Renal cortex interstitium (tissue), 15 donors: ENCODE results near the gene OXLD1. TPM values are rescaled to one million over a fixed set of nuclear protein-coding genes. Genes with fewer than 3 reads are reported as not detected.
A peak's percentile ranks its signal among the peaks of the same experiment; 100 is the strongest.

Experiments
- DNase-seq, 11 donors: peaks; one replicate each; pipeline ENCODE4 v3.0.0-alpha.2; 2013; ENCODE audit warnings: low read depth in 9 of 11, low spot score in 4 of 11; ENCODE audit errors: extremely low read depth in 1 of 11
- long read RNA-seq, 16 experiments: transcript quantifications; one replicate each; lab custom pipeline, GENCODE V29; 2026
- polyA plus RNA-seq, 3 donors: library from polyadenylated mRNA; unstranded; fragments of 120-200 nt; gene quantifications; one replicate each; pipeline ENCODE4 v1.2.1, GENCODE V29; 2013; ENCODE audit not compliant: insufficient read length in 3 of 3

The OXLD1 gene
- 10 to 100 TPM; 12.5 to 22.3 (median 17.8) TPM for polyA plus RNA-seq
- long read RNA-seq, donor 1, transcript OXLD1-206 (1 exons, 1,600 nt): major isoform, 11 of 18 reads
- long read RNA-seq, donor 1, partial matches to known transcripts: 0 of 18 reads
- long read RNA-seq, donor 1, other reads (novel, unspliced or antisense): 0 of 18 reads
- long read RNA-seq, donor 2, transcript OXLD1-206 (1 exons, 1,600 nt): major isoform, 17 of 22 reads
- long read RNA-seq, donor 2, partial matches to known transcripts: 0 of 22 reads
- long read RNA-seq, donor 2, other reads (novel, unspliced or antisense): 0 of 22 reads
- long read RNA-seq, donor 3, transcript OXLD1-201 (2 exons, 620 nt): minor isoform, 8 of 42 reads
- long read RNA-seq, donor 3, transcript OXLD1-206 (1 exons, 1,600 nt): major isoform, 21 of 42 reads
- long read RNA-seq, donor 3, transcript OXLD1-207 (2 exons, 821 nt): minor isoform, 7 of 42 reads
- long read RNA-seq, donor 3, partial matches to known transcripts: 0 of 42 reads
- long read RNA-seq, donor 3, other reads (novel, unspliced or antisense): 5 of 42 reads
- long read RNA-seq, donor 4, transcript OXLD1-207 (2 exons, 821 nt): minor isoform, 5 of 31 reads
- long read RNA-seq, donor 4, transcript OXLD1-206 (1 exons, 1,600 nt): major isoform, 21 of 31 reads
- long read RNA-seq, donor 4, partial matches to known transcripts: 0 of 31 reads
- long read RNA-seq, donor 4, other reads (novel, unspliced or antisense): 0 of 31 reads
- long read RNA-seq, donor 5: 0 reads
- long read RNA-seq, donor 6, transcript OXLD1-206 (1 exons, 1,600 nt): major isoform, 14 of 19 reads
- long read RNA-seq, donor 6, partial matches to known transcripts: 0 of 19 reads
- long read RNA-seq, donor 6, other reads (novel, unspliced or antisense): 0 of 19 reads
- long read RNA-seq, donor 7, transcript OXLD1-206 (1 exons, 1,600 nt): major isoform, 18 of 23 reads
- long read RNA-seq, donor 7, partial matches to known transcripts: 0 of 23 reads
- long read RNA-seq, donor 7, other reads (novel, unspliced or antisense): 0 of 23 reads
- long read RNA-seq, donor 8: 0 reads
- long read RNA-seq, donor 9, transcript OXLD1-206 (1 exons, 1,600 nt): major isoform, 26 of 38 reads
- long read RNA-seq, donor 9, partial matches to known transcripts: 0 of 38 reads
- long read RNA-seq, donor 9, other reads (novel, unspliced or antisense): 0 of 38 reads
- long read RNA-seq, donor 10, transcript OXLD1-206 (1 exons, 1,600 nt): major isoform, 15 of 24 reads
- long read RNA-seq, donor 10, partial matches to known transcripts: 0 of 24 reads
- long read RNA-seq, donor 10, other reads (novel, unspliced or antisense): 0 of 24 reads
- long read RNA-seq, donor 11, transcript OXLD1-206 (1 exons, 1,600 nt): major isoform, 10 of 15 reads
- long read RNA-seq, donor 11, partial matches to known transcripts: 0 of 15 reads
- long read RNA-seq, donor 11, other reads (novel, unspliced or antisense): 0 of 15 reads
- long read RNA-seq, donor 12, partial matches to known transcripts: 0 of 10 reads
- long read RNA-seq, donor 12, other reads (novel, unspliced or antisense): 0 of 10 reads
- long read RNA-seq, donor 13: 0 reads
- long read RNA-seq, donor 14, transcript OXLD1-207 (2 exons, 821 nt): minor isoform, 5 of 32 reads
- long read RNA-seq, donor 14, transcript OXLD1-206 (1 exons, 1,600 nt): major isoform, 19 of 32 reads
- long read RNA-seq, donor 14, partial matches to known transcripts: 0 of 32 reads
- long read RNA-seq, donor 14, other reads (novel, unspliced or antisense): 0 of 32 reads
- long read RNA-seq, donor 15, transcript OXLD1-206 (1 exons, 1,600 nt): major isoform, 14 of 15 reads
- long read RNA-seq, donor 15, partial matches to known transcripts: 0 of 15 reads
- long read RNA-seq, donor 15, other reads (novel, unspliced or antisense): 0 of 15 reads
- long read RNA-seq, donor 16, transcript OXLD1-207 (2 exons, 821 nt): minor isoform, 6 of 53 reads
- long read RNA-seq, donor 16, transcript OXLD1-206 (1 exons, 1,600 nt): major isoform, 38 of 53 reads
- long read RNA-seq, donor 16, transcript OXLD1-201 (2 exons, 620 nt): minor isoform, 7 of 53 reads
- long read RNA-seq, donor 16, partial matches to known transcripts: 0 of 53 reads
- long read RNA-seq, donor 16, other reads (novel, unspliced or antisense): 0 of 53 reads

DNA sequence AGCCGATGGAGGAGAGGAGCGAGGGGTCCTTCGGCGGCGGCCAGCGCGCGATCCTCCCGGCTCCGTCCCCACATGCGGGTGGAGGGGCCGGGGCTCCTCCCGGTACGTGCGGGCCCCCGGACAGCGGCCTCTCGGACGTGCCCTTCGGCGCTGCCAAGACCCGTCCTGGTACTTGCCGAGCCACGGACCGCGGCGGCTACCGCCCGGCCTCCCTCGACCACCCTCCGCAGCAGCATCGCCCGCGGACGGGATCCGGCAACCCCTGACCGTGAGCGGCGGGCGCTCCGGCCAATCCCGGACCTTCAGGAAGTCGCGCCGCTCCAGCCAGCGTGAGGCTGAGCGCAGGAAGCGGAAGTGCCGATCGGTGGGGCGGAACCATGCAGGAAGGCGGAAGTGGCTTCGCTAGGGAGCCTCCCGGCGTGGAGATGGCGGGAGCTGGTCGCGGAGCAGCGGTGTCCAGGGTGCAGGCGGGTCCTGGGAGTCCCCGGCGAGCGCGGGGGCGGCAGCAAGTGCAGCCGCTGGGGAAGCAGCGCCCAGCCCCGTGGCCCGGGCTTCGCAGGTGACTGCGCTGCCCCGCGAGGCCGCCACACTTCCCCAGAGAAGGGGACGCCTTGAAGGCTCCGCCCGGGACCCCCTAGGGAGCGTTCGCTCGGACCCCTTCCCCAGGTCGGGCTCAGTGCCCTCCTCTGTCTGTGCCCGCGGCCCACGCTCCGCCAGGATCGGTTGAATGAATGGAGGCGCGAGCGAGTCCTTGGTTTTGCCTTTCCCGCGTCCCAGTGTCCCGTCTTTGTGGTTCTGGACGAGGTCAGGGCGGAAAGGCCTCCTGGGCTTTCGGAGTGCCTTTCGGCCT is at the start of gene OXLD1, which contains the start of gene CCDC137:
TSS of gene OXLD1 (minus strand) at position 264 of the 850 bp plus-strand sequence. CDS start at position 236, 28 bp downstream.
TSS of gene CCDC137 (plus strand) at position 396 of the 850 bp plus-strand sequence. CDS start at position 426, 30 bp downstream.
- DNase-seq: peak; percentile 79 to 95 (median 93)

- DNase-seq: no peak
Observed at GRCh38 chr17:81715107-81715871, 48.9 kb upstream of the OXLD1 start.

- no peak for DNase-seq
Observed at GRCh38 chr17:81714412-81715106, 48.2 kb upstream of the OXLD1 start.

DNA sequence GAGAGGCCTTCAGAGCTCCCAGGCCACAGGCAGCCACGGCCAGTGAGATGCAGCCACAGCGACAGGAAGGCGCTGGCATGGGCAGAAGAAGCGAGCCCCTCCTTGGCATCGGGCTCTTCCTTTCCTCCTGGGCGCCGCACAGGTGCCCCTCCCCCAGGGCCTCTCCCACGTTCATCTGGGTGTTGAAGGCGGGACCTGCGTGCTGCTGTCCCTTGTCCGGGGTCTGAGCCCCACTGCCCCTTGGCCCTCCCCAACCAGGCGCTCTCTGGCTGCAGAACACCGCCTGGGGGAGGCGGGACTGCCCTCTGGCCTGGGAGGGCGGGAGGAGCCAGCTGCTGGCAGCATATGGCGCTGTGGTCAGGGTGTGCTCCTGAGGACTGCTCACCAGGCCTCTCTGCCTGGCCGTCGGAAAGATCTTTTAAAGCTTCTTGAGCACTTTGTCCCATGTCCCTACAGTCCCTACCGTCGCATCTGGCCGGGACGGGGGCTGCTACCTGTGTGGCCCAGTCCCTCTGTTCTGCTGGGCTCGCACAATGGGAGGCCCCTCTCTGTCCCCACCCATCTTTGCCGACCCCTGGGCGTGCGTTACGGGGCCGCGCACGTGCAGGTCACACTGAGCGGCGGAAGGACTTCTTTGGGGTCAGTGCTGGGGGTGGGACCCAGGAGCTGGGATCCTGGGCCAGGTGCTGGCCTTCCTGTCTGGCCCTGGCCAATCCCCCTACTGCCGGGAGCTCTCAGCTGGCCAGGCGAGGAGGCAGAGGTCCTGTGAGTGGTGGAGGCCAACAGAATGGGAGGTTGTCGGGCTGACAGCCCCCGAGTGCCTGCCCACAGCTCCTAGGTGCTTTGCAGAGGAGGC is 47.4 kb upstream of the OXLD1 start:
- DNase-seq: no peak

- no peak for DNase-seq
Observed at GRCh38 chr17:81713004-81713555, 46.7 kb upstream of the OXLD1 start.

DNA sequence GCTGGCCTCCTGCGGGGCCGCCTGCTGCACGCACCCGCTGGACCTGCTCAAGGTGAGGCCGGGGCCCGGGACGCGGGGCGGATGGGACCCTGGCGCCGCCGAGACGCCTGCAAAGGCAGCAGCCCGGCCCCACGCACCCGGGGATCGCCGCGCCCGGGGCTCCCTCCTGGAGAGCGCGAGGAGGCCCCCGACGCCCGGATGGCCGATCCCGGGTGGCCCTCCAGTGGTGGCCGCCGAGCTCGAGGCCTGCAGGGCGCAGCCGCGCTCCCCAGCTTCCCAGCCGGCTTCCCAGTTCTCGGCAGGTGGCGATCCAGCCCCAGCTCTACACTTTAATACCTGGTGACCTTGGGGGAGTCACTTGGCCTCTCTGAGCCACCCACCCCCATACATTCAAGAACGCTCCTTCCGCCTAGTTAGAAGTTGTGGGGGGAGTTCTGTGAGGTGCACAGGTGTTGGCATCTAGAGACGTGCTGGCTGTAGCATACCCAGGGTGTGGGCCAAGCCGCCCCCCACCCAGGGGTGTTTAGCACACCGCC is 46.1 kb upstream of the OXLD1 start:
- DNase-seq: no peak

- DNase-seq: peak in 6 of 11 donors; percentile 62 to 73 (median 68)
Observed at GRCh38 chr17:81711814-81712467, 45.5 kb upstream of the OXLD1 start, which contains the start of gene SLC25A10. Gene SLC25A10 (plus strand): TSS chr17:81712284. CDS start chr17:81712427, 143 bp downstream.

DNA sequence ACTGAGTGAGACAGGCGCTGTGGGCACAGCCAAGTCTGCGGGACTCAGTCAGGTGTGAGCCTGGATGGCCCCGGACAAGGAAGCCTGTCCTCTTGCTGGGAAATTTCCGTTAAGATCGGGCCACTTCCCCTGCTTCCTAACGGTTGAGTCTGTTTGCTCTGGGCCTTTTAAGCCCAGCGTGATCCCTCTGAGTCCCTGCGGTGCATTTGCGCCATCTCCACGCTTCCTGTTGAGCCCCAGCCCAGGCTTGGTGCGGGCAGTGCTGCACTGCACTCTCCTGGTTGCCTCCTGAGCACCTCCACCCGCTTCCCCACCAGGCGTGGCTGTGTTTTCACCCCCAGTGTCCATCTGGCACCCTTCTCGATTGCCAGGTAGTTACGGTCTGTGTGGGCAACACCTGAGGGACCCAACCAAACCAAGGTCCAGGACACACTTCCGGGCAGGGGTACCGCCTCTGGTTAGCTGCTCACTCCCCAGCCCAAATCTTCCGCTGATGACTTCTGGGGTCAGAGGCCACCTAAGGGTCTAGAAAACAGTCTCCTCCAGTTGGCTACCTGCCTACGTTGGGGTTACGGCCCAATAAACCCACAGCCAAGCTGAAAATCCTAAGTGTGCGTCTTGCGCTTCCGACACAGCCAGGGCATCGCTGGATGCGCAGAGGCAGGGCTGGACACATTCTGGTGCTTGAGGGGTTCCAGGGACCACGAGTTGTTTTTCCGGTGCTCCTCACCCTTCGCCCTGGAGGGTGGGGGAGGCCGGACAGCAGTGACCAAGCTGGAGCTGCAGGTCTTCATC is 44.3 kb upstream of the OXLD1 start:
- no peak for DNase-seq

DNA sequence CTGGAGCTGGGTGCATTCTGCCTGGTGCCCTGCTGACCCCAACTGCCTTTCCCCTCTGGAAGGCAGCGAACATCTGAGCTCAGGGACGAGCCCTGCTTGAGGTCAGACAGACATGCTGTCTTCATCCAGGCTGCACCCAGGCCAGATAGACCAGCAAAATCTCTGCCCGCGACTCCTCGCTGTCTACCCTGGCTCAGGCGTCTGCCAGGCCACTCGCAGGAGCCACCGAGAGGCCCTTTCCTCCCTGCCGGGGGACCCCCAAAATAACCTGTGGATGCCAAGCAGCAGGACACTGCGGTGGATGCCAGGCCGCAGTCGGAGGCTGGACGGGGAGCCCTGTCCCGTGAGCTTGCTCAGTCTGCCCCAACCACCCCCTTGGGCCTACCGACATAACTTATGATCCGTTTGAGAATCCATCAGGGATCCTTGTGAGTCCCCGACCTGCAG is 42.4 kb upstream of the OXLD1 start:
- DNase-seq: no peak

- DNase-seq: no peak
Observed at GRCh38 chr17:81707725-81708646, 41.6 kb upstream of the OXLD1 start.
